ENCODE results near the gene CAMK2A.

GRCh38 chr5:150254774-150255173 is 34.8 kb downstream of the CAMK2A start:
- TF ChIP-seq, protein P1, sequence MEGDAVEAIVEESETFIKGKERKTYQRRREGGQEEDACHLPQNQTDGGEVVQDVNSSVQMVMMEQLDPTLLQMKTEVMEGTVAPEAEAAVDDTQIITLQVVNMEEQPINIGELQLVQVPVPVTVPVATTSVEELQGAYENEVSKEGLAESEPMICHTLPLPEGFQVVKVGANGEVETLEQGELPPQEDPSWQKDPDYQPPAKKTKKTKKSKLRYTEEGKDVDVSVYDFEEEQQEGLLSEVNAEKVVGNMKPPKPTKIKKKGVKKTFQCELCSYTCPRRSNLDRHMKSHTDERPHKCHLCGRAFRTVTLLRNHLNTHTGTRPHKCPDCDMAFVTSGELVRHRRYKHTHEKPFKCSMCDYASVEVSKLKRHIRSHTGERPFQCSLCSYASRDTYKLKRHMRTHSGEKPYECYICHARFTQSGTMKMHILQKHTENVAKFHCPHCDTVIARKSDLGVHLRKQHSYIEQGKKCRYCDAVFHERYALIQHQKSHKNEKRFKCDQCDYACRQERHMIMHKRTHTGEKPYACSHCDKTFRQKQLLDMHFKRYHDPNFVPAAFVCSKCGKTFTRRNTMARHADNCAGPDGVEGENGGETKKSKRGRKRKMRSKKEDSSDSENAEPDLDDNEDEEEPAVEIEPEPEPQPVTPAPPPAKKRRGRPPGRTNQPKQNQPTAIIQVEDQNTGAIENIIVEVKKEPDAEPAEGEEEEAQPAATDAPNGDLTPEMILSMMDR (IDR thresholded peaks at IDR 0.05; ENCODE audit: low read depth, low read length, missing input control) = no peak
- no peak for TF ChIP-seq RAD21 (IDR thresholded peaks at IDR 0.05)
- TF ChIP-seq YY1 (IDR thresholded peaks at IDR 0.05) = no peak
- TF ChIP-seq ATF3 (IDR thresholded peaks at IDR 0.05) = no peak
- TF ChIP-seq, protein P2, sequence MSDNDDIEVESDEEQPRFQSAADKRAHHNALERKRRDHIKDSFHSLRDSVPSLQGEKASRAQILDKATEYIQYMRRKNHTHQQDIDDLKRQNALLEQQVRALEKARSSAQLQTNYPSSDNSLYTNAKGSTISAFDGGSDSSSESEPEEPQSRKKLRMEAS (IDR thresholded peaks at IDR 0.05) = no peak
- no peak for TF ChIP-seq HNF4G (IDR thresholded peaks at IDR 0.05)
- no peak for TF ChIP-seq GABPA (IDR thresholded peaks at IDR 0.05 in 1 of 2, conservative IDR thresholded peaks at IDR 0.05 in 1 of 2)
